ENCODE results near the gene CCDC6.

- TF ChIP-seq CTCF (IDR thresholded peaks at IDR 0.05), result no peak
- no peak for TF ChIP-seq POLR2A (IDR thresholded peaks at IDR 0.05)
Observed at GRCh38 chr10:59831658-59832503, 74.5 kb downstream of the CCDC6 start.
